ENCODE data around the gene MITF. TPM values are rescaled to one million over a fixed set of nuclear protein-coding genes. Genes with fewer than 3 reads are reported as not detected.

The MITF gene
- total and polyA plus RNA-seq, 2 of the 4 experiments (the other 2 are of a cell fraction), result 6.5 to 16.7 TPM

DNA sequence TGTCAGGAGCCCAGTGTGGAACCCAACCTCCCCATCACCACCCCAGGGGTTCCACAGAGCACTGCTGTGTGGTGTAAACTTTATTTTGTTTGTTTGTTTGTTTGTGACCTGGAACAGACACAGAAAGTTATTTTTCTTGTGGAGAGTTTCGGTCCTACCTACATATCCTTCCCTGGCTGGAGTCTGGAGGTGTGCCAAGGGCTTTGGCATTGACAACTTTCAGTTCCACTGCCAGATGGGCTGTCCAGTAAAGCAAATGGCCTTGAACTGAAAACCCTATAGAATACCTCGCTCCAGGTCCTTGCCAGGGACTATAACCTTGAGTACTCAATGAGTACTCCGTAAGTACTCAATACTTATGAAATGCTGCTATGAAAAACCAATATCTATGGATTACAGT, 103.5 kb downstream of the MITF start:
- Histone ChIP-seq H2BK5ac (ENCODE audit: low read depth, low read length, poor library complexity, severe bottlenecking) (no peak overlapping the region), H3K4me3 (ENCODE audit: insufficient read depth, low read depth, low read length) (no peak overlapping the region), H3K9me3 (ENCODE audit: control insufficient read depth, insufficient read depth, low read length) (no peaks in the 10 kb centered on the region), H3K27ac (ENCODE audit: insufficient read depth, low read length) (no peak overlapping the region), H3K79me1 (ENCODE audit: low read depth in 1 of 2, low read length in 2 of 2) (peaks cover 22 to 24% of the 10 kb centered on the region in 2 experiments; a peak in 3 of 4 replicates), H2BK15ac (ENCODE audit: low read depth, low read length) (no peak overlapping the region), H4K20me1 (ENCODE audit: insufficient read depth, low read length) (no peaks in the 10 kb centered on the region), H4K8ac (ENCODE audit: low read depth in 2 of 2, low read length in 2 of 2) (no peak overlapping the region), H3K4ac (ENCODE audit: low read depth, low read length) (no peak overlapping the region), H3K4me1 (ENCODE audit: control insufficient read depth, insufficient read depth, low read length) (peaks cover 10% of the 10 kb centered on the region), H2AK9ac (replicated peaks; ENCODE audit: low read depth, low read length, poor library complexity) (no peak overlapping the region), H2BK120ac (ENCODE audit: low read depth, low read length) (no peak overlapping the region), H4K5ac (ENCODE audit: low read depth, low read length) (no peak overlapping the region; the same call in 1 of the 2 replicates), H4K91ac (ENCODE audit: insufficient read depth, low read depth, low read length) (no peak overlapping the region), H3K9ac (ENCODE audit: low read depth, low read length) (no peak overlapping the region), H2BK20ac (ENCODE audit: low read depth, low read length) (no peak overlapping the region), H3K9me1 (ENCODE audit: insufficient read depth, low read length) (peaks cover 2% of the 10 kb centered on the region; the same call in 1 of the 2 replicates), H3K18ac (ENCODE audit: low read depth, low read length) (no peak overlapping the region; the same call in 1 of the 2 replicates), H3K36me3 (ENCODE audit: control insufficient read depth, insufficient read depth, low read length) (no peaks in the 10 kb centered on the region), H2AFZ (replicated peaks; ENCODE audit: low read length, poor library complexity) (no peak overlapping the region), H3K56ac (ENCODE audit: extremely low read depth, insufficient read depth, low read length) (no peak overlapping the region), H2AK5ac (ENCODE audit: low read depth, low read length) (no peak overlapping the region), H3K27me3 (ENCODE audit: control insufficient read depth, insufficient read depth, low read length) (no peaks in the 10 kb centered on the region), H3K23ac (ENCODE audit: low read depth, low read length) (no peak overlapping the region), H3K4me2 (ENCODE audit: low read depth, low read length) (no peak overlapping the region), H3K14ac (replicated peaks; ENCODE audit: low read depth, low read length) (no peak overlapping the region)
- CTCF ChIA-PET, result no interaction called here
- ATAC-seq (ENCODE audit: low read depth) (no peak), DNase-seq (no peak)
- dilution Hi-C loops (cut with HindIII; ENCODE audit: low sequenced_read_pairs, unreplicated experiment) (no loop called here), intact Hi-C loops (cut with micrococcal nuclease) (no loop called here), in situ Hi-C loops (cut with MboI; ENCODE audit: low sequenced_read_pairs) (no loop called here)
- POLR2A ChIA-PET (ENCODE audit: unreplicated experiment), result no interaction called here
- no CpG with 5 or more reads among the region's 3 CpGs for WGBS, 2 experiments (ENCODE audit: extremely low coverage in 2 of 2, insufficient read length in 1 of 2)
- TF ChIP-seq FOS (IDR thresholded peaks at IDR 0.05; ENCODE audit: low read depth, low read length) (no peak), BHLHE40 (IDR thresholded peaks at IDR 0.05; ENCODE audit: low read depth, low read length) (no peak), NFE2L2 (IDR thresholded peaks at IDR 0.05; ENCODE audit: low read depth, low read length) (no peak), RAD21 (IDR thresholded peaks at IDR 0.05; ENCODE audit: low read length) (no peak), CEBPB (IDR thresholded peaks at IDR 0.05; ENCODE audit: low read depth, low read length) (no peak), MAZ (IDR thresholded peaks at IDR 0.05; ENCODE audit: borderline replicate concordance, low read depth, low read length) (no peak), RFX5 (IDR thresholded peaks at IDR 0.05; ENCODE audit: low read depth, low read length) (no peak)
- TF ChIP-seq, protein P1, sequence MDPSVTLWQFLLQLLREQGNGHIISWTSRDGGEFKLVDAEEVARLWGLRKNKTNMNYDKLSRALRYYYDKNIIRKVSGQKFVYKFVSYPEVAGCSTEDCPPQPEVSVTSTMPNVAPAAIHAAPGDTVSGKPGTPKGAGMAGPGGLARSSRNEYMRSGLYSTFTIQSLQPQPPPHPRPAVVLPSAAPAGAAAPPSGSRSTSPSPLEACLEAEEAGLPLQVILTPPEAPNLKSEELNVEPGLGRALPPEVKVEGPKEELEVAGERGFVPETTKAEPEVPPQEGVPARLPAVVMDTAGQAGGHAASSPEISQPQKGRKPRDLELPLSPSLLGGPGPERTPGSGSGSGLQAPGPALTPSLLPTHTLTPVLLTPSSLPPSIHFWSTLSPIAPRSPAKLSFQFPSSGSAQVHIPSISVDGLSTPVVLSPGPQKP (IDR thresholded peaks at IDR 0.05; ENCODE audit: borderline replicate concordance, low read depth, low read length), result no peak
- TF ChIP-seq, protein P2, sequence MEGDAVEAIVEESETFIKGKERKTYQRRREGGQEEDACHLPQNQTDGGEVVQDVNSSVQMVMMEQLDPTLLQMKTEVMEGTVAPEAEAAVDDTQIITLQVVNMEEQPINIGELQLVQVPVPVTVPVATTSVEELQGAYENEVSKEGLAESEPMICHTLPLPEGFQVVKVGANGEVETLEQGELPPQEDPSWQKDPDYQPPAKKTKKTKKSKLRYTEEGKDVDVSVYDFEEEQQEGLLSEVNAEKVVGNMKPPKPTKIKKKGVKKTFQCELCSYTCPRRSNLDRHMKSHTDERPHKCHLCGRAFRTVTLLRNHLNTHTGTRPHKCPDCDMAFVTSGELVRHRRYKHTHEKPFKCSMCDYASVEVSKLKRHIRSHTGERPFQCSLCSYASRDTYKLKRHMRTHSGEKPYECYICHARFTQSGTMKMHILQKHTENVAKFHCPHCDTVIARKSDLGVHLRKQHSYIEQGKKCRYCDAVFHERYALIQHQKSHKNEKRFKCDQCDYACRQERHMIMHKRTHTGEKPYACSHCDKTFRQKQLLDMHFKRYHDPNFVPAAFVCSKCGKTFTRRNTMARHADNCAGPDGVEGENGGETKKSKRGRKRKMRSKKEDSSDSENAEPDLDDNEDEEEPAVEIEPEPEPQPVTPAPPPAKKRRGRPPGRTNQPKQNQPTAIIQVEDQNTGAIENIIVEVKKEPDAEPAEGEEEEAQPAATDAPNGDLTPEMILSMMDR (conservative IDR thresholded peaks at IDR 0.05; ENCODE audit: low read depth, low read length), result no peak
- TF ChIP-seq, protein P3, sequence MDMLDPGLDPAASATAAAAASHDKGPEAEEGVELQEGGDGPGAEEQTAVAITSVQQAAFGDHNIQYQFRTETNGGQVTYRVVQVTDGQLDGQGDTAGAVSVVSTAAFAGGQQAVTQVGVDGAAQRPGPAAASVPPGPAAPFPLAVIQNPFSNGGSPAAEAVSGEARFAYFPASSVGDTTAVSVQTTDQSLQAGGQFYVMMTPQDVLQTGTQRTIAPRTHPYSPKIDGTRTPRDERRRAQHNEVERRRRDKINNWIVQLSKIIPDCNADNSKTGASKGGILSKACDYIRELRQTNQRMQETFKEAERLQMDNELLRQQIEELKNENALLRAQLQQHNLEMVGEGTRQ (IDR thresholded peaks at IDR 0.05; ENCODE audit: low read depth, low read length), result no peak
- no TSS peak for BruUV-seq (replicated peaks)

Measured in IMR-90 (cell line).